Calu3 (cell line): ENCODE results near the gene PDGFRB. TPM values are rescaled to one million over a fixed set of nuclear protein-coding genes. Genes with fewer than 3 reads are reported as not detected.

Experiments used
- BruUV-seq: library from RNA; stranded (reverse); fragments of 400-500 nt; replicated peaks from 2 replicates; lab custom pipeline; 2021; lab: Mats Ljungman, UMichigan
- CTCF ChIA-PET: fragments of 300-600 bp; sonication (Branson Sonifier 250); formaldehyde crosslinking; loops from one replicate; lab custom pipeline; 2022; ENCODE audit warnings: antibody characterized with exemption; lab: Charles Lee
- DNase-seq: peaks from one replicate; pipeline ENCODE4 v3.0.0; 2022
- H3K27ac Mint-ChIP-seq: one replicate; pipeline ENCODE4 v1.8.0; 2022; ENCODE audit warnings: mixed read lengths; ENCODE audit not compliant: unreplicated experiment
- H3K27me3 Mint-ChIP-seq: one replicate; pipeline ENCODE4 v1.8.0; 2022; ENCODE audit warnings: mixed read lengths; ENCODE audit not compliant: unreplicated experiment
- H3K36me3 Mint-ChIP-seq: one replicate; pipeline ENCODE4 v1.8.0; 2022; ENCODE audit warnings: mild to moderate bottlenecking, moderate library complexity, mixed read lengths; ENCODE audit not compliant: insufficient read depth, unreplicated experiment
- H3K4me1 Mint-ChIP-seq: one replicate; pipeline ENCODE4 v1.8.0; 2022; ENCODE audit warnings: mild to moderate bottlenecking, low read depth, mixed read lengths; ENCODE audit not compliant: unreplicated experiment
- H3K4me3 Mint-ChIP-seq: one replicate; pipeline ENCODE4 v1.8.0; 2022; ENCODE audit warnings: mild to moderate bottlenecking, low read depth, moderate library complexity, mixed read lengths; ENCODE audit not compliant: unreplicated experiment
- H3K9me3 Mint-ChIP-seq: one replicate; pipeline ENCODE4 v1.8.0; 2022; ENCODE audit warnings: low read depth, mixed read lengths; ENCODE audit not compliant: unreplicated experiment
- CTCF ChIP-seq: fragments of 200-600 bp; IDR thresholded peaks from one replicate; pipeline ENCODE4 v1.8.0; 2022; ENCODE audit warnings: antibody characterized with exemption; ENCODE audit not compliant: unreplicated experiment
- intact Hi-C: fragments of 100-400 bp; cut with micrococcal nuclease; formaldehyde crosslinking; loops from one replicate; pipeline ENCODE4 v1.10.0; 2022; ENCODE audit not compliant: unreplicated experiment
- total RNA-seq: library from RNA; stranded (reverse); gene quantifications from 2 replicates; pipeline ENCODE4 v1.2.3, GENCODE V29; 2022

PDGFRB gene
- total RNA-seq, 1 experiment from 2014 or later: not detected

- CTCF ChIA-PET: interaction anchor here (1.1 to 1.3 kb wide), 2 partner anchors 9 to 26 kb away, joined by 3 to 4 read pairs; no protein-coding TSS in a partner anchor
- Mint-ChIP-seq H3K4me3 (no peak overlapping the region), H3K4me1 (peaks cover 18% of the 10 kb centered on the region), H3K27ac (no peak overlapping the region), H3K36me3 (no peaks in the 10 kb centered on the region), H3K9me3 (no peaks in the 10 kb centered on the region), H3K27me3 (no peaks in the 10 kb centered on the region)
- BruUV-seq: no TSS peak
- no peak for DNase-seq
- intact Hi-C loops: no loop called here
- no peak for TF ChIP-seq CTCF
These were observed 45.7 kb downstream of the PDGFRB start for GRCh38 chr5:150109921-150110320.

GRCh38 chr5:150108711-150109514, 46.7 kb downstream of the PDGFRB start:
- no peak for DNase-seq
- H3K9me3 Mint-ChIP-seq: no peaks in the 10 kb centered on the region
- CTCF ChIA-PET: interaction anchor here (1.3 kb wide), 1 partner anchor 10 kb away, joined by 4 read pairs; no protein-coding TSS in a partner anchor
- no TSS peak for BruUV-seq
- no peak overlapping the region for H3K27ac Mint-ChIP-seq
- no peak overlapping the region for H3K4me3 Mint-ChIP-seq
- peaks cover 18% of the 10 kb centered on the region for H3K4me1 Mint-ChIP-seq
- H3K27me3 Mint-ChIP-seq: no peaks in the 10 kb centered on the region
- intact Hi-C loops: no loop called here
- no peak for TF ChIP-seq CTCF
- no peaks in the 10 kb centered on the region for H3K36me3 Mint-ChIP-seq

GRCh38 chr5:150107909-150108447, 47.7 kb downstream of the PDGFRB start:
- intact Hi-C loops: no loop called here
- Mint-ChIP-seq H3K4me1 (peaks cover 12% of the 10 kb centered on the region), H3K27me3 (no peaks in the 10 kb centered on the region), H3K36me3 (no peaks in the 10 kb centered on the region), H3K4me3 (no peak overlapping the region), H3K27ac (no peak overlapping the region), H3K9me3 (no peaks in the 10 kb centered on the region)
- no peak for DNase-seq
- no peak for TF ChIP-seq CTCF
- no TSS peak for BruUV-seq
- CTCF ChIA-PET: no interaction called here

- CTCF ChIA-PET: no interaction called here
- no peaks in the 10 kb centered on the region for H3K36me3 Mint-ChIP-seq
- H3K4me1 Mint-ChIP-seq: peaks cover 9% of the 10 kb centered on the region
- DNase-seq: no peak
- no peak overlapping the region for H3K4me3 Mint-ChIP-seq
- no TSS peak for BruUV-seq
- no peak overlapping the region for H3K27ac Mint-ChIP-seq
- peaks cover 7% of the 10 kb centered on the region for H3K27me3 Mint-ChIP-seq
- no peak for TF ChIP-seq CTCF
- intact Hi-C loops: no loop called here
- H3K9me3 Mint-ChIP-seq: no peaks in the 10 kb centered on the region
These were observed 48.8 kb downstream of the PDGFRB start for GRCh38 chr5:150106674-150107426.
